ENCODE measurements around the gene CDK19.

The CDK19 gene

DNA sequence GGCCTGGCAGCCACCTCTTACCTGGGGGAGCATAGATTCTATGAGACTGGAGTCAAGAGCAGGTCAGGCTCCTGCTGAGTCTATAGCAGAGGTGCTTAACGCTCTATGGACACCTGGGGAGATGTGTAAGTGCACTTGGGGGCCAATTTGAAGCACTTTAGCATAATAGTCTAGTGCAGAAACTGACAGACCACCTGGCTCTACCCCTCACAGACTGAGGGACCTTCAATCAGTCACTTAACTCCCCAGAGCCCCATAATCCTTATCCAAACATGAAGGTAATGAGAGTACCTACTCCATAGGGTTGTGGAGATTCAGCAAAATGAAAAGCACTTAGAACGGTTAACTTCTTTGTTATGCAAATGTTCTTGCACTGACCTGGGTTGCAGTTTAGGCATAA lies 251.6 kb downstream of the CDK19 start:
- TF ChIP-seq, protein P1, sequence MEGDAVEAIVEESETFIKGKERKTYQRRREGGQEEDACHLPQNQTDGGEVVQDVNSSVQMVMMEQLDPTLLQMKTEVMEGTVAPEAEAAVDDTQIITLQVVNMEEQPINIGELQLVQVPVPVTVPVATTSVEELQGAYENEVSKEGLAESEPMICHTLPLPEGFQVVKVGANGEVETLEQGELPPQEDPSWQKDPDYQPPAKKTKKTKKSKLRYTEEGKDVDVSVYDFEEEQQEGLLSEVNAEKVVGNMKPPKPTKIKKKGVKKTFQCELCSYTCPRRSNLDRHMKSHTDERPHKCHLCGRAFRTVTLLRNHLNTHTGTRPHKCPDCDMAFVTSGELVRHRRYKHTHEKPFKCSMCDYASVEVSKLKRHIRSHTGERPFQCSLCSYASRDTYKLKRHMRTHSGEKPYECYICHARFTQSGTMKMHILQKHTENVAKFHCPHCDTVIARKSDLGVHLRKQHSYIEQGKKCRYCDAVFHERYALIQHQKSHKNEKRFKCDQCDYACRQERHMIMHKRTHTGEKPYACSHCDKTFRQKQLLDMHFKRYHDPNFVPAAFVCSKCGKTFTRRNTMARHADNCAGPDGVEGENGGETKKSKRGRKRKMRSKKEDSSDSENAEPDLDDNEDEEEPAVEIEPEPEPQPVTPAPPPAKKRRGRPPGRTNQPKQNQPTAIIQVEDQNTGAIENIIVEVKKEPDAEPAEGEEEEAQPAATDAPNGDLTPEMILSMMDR (IDR thresholded peaks at IDR 0.05; ENCODE audit: insufficient read depth, missing control alignments) = no peak
- DNase-seq (ENCODE audit: insufficient read length, low spot score) = no peak
- FAIRE-seq = no peak

DNA sequence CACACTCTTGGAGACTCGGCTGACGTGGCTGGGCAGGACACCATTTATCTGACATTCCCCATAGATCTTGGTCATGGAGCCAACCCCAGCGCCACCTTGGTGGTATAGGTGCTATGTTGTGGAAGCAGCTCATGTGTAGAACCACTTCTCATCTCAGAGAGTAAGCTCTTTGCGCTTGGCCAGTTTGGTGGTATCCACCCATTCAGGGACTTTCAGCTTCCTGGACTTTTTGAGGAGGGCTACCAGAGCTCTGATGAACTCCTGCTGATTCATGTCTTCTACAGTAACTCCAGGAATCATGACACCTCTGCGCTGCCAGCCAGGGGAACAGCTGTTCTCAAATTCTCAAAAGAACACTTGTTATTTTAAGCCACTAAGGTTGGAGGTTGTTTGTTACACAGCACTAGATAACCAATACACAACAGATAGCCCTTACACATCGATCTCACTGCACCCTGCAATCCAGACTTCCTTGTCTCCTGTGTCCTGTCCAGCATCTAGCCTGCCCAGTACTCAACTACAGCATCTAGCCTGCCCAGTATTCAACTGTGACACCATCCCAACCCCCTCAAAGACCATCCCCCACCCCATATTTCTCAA lies 252.9 kb downstream of the CDK19 start:
- TF ChIP-seq, protein P1 (IDR thresholded peaks at IDR 0.05; ENCODE audit: insufficient read depth, missing control alignments) = no peak
- FAIRE-seq = no peak
- no peak for DNase-seq (ENCODE audit: insufficient read length, low spot score)

DNA sequence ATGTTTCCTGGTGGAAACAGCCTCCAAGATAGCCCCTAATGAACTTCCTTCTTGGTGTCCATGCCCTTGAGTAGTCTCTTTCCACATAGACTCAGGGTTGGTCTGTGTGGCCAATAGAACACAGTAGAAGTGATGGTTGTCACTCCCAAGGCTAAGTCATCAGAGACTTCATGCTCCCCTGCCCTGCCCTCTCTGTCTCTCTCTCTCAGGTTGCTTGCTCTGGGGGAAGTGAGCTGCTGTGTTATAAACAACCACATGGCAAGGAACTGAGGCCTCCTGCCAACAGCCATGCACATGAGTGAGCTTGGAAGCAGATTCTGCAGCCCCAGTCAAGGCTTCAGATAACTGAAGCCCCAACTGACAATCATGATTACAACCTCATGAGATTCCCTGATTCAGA lies 253.6 kb downstream of the CDK19 start:
- TF ChIP-seq, protein P1 (IDR thresholded peaks at IDR 0.05; ENCODE audit: insufficient read depth, missing control alignments) = no peak
- FAIRE-seq = no peak
- no peak for DNase-seq (ENCODE audit: insufficient read length, low spot score)

DNA sequence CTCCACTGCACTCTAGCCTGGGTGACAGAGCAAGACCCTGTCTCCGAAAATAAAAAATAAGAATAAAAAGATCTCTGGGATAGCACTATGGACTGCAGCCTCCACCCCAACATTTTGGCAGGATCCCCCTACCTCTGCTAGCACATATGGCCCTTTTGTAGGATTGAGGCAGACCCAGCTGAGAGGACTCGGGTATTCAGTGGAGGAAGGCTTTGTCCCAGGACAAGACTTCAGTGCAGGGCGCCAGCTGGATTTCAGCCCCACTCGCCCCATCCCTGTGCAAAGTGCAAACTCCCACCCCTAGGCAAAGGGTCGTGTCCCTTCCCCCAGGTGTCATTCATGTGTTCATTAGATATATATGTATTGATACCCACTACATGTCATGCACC lies 254.3 kb downstream of the CDK19 start:
- TF ChIP-seq, protein P1 (IDR thresholded peaks at IDR 0.05; ENCODE audit: insufficient read depth, missing control alignments) = no peak
- DNase-seq (ENCODE audit: insufficient read length, low spot score) (no peak), FAIRE-seq (no peak)

DNA sequence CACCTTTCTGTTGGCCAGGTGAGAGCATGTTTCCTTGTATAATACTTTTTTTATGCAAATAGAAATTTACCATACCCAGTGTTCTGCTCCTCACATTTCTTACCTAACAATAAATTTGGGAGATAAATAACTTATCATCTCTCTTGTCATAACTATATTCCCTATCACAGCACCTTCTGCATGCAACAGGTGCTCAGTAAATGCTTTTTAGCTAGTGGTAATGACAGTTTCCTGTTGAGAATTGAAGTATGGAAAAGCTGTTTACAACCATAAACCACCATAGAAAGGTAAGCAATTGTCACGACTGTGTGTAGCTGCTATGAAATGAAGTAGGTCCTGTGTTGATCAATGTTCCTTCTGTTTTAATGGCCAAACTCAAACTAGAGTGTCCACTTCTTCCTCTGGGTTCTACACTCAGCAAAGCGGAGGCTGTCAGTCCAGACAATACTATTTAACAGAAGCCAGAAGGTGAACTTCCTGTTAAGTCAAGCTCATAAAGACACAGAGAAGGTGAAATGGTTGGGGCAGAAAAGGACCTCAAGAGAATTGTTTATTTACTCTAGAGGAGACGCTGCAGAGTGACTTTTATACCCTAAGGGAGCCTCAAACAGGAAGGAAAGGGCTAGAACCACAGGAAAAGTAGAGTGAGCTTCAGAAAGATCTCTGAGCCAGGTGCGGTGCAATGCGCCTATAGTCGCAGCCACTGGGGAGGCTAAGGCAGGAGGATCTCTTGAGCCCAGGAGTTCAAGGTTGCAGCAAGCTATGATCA lies 254.8 kb downstream of the CDK19 start:
- DNase-seq (ENCODE audit: insufficient read length, low spot score) (no peak), FAIRE-seq (no peak)
- TF ChIP-seq, protein P1 (IDR thresholded peaks at IDR 0.05; ENCODE audit: insufficient read depth, missing control alignments) = no peak
